ENCODE results near the gene TARBP1.

DNA sequence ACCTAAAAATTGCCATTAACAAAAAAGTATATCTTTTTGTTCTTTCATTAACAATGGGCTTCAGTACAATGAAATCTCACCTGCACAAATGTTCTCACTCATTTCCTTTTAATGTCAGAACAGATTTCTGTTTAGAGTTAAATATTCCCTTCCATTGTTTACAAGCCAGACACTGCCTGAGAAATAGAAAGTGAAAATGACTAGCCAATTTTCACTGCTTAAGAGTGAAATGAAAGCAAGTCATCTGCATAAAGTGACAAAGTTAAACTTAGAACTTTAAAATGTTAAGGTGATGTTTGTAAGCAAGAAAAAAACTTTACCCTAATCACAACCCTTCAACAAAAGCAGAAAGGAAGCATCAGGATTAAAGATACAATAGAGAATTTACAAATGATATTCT is 78.2 kb downstream of the TARBP1 start:
- TF ChIP-seq POLR2AphosphoS5 (IDR thresholded peaks at IDR 0.05) (no peak), POLR2A (IDR thresholded peaks at IDR 0.05) (no peak), EP300 (IDR thresholded peaks at IDR 0.05; ENCODE audit: low read depth) (no peak)
- TF ChIP-seq, protein P1, sequence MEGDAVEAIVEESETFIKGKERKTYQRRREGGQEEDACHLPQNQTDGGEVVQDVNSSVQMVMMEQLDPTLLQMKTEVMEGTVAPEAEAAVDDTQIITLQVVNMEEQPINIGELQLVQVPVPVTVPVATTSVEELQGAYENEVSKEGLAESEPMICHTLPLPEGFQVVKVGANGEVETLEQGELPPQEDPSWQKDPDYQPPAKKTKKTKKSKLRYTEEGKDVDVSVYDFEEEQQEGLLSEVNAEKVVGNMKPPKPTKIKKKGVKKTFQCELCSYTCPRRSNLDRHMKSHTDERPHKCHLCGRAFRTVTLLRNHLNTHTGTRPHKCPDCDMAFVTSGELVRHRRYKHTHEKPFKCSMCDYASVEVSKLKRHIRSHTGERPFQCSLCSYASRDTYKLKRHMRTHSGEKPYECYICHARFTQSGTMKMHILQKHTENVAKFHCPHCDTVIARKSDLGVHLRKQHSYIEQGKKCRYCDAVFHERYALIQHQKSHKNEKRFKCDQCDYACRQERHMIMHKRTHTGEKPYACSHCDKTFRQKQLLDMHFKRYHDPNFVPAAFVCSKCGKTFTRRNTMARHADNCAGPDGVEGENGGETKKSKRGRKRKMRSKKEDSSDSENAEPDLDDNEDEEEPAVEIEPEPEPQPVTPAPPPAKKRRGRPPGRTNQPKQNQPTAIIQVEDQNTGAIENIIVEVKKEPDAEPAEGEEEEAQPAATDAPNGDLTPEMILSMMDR (IDR thresholded peaks at IDR 0.05) = no peak

All from transverse colon (tissue), 4 donors.